Mesendoderm (in vitro differentiated cells): ENCODE results near the gene RASSF7.

Experiments used
- DNase-seq: peaks from one replicate; pipeline ENCODE4 v3.0.0; 2013
- H2AK5ac ChIP-seq: 2 replicates; pipeline ENCODE4 v1.6.1; 2013; ENCODE audit warnings: low read length, inconsistent platforms
- H2BK120ac ChIP-seq: 2 replicates; pipeline ENCODE4 v1.6.1; 2013; ENCODE audit warnings: low read depth, mild to moderate bottlenecking, low read length, moderate library complexity, mixed read lengths
- H2BK15ac ChIP-seq: replicated peaks from 2 replicates; pipeline ENCODE4 v1.6.1; 2013; ENCODE audit warnings: low read depth, mild to moderate bottlenecking, moderate library complexity
- H2BK5ac ChIP-seq: 2 replicates; pipeline ENCODE4 v1.6.1; 2013; ENCODE audit warnings: low read length, inconsistent platforms
- H3K18ac ChIP-seq: 2 replicates; pipeline ENCODE4 v1.6.1; 2013; ENCODE audit warnings: mild to moderate bottlenecking, low read length, mixed read lengths
- H3K23ac ChIP-seq: one replicate; pipeline ENCODE4 v1.6.1; 2013; ENCODE audit warnings: low read length
- H3K27ac ChIP-seq: 2 replicates; pipeline ENCODE4 v1.5.1; 2013; ENCODE audit warnings: low read depth, mild to moderate bottlenecking, inconsistent platforms, low read length, moderate library complexity
- H3K27me3 ChIP-seq: 2 replicates; pipeline ENCODE4 v1.6.1; 2013; ENCODE audit warnings: low read length, control low read depth, mild to moderate bottlenecking, inconsistent platforms; ENCODE audit not compliant: insufficient read depth, poor library complexity
- H3K36me3 ChIP-seq: 2 replicates; pipeline ENCODE4 v1.6.1; 2013; ENCODE audit warnings: low read length, inconsistent platforms; ENCODE audit not compliant: control insufficient read depth, insufficient read depth
- H3K4ac ChIP-seq: one replicate; pipeline ENCODE4 v1.6.1; 2013; ENCODE audit warnings: low read depth, mild to moderate bottlenecking, low read length, moderate library complexity
- H3K4me1 ChIP-seq: 2 replicates; pipeline ENCODE4 v1.6.1; 2013; ENCODE audit warnings: low read depth, low read length, inconsistent platforms; ENCODE audit not compliant: control insufficient read depth
- H3K4me2 ChIP-seq: 2 replicates; pipeline ENCODE4 v1.6.1; 2013; ENCODE audit warnings: low read length
- H3K4me3 ChIP-seq: 2 replicates; pipeline ENCODE4 v1.5.1; 2013; ENCODE audit warnings: mild to moderate bottlenecking, low read length
- H3K56ac ChIP-seq: one replicate; pipeline ENCODE4 v1.6.1; 2013; ENCODE audit warnings: low read length
- H3K79me1 ChIP-seq: 2 replicates; pipeline ENCODE4 v1.6.1; 2013; ENCODE audit warnings: low read length, inconsistent platforms
- H3K79me2 ChIP-seq: 2 replicates; pipeline ENCODE4 v1.6.1; 2013; ENCODE audit warnings: mild to moderate bottlenecking, low read length; ENCODE audit not compliant: control insufficient read depth, insufficient read depth
- H3K9ac ChIP-seq: 2 replicates; pipeline ENCODE4 v1.6.1; 2013; ENCODE audit warnings: low read length, inconsistent platforms
- H4K5ac ChIP-seq: one replicate; pipeline ENCODE4 v1.6.1; 2013; ENCODE audit warnings: low read length
- H4K8ac ChIP-seq: one replicate; pipeline ENCODE4 v1.6.1; 2013; ENCODE audit warnings: low read depth, mild to moderate bottlenecking, control low read depth, low read length, moderate library complexity
- WGBS: extraction: QIAGEN DNeasy Blood & Tissue Kit; methylation state at CpG from one replicate; pipeline ENCODE4 v1.1.7; 2013; ENCODE audit warnings: low lambda C conversion rate, missing lambda C conversion rate; ENCODE audit not compliant: insufficient coverage; ENCODE audit errors: extremely low coverage; 5-methylcytosine and 5-hydroxymethylcytosine counted together

Gene RASSF7

GRCh38 chr11:535519-536454 is 25.0 kb upstream of the RASSF7 start, which contains the start of gene HRAS:
TSS of gene HRAS (minus strand) at chr11:535576.
- H3K27me3 ChIP-seq = no peaks in the 10 kb centered on the region
- H2BK15ac ChIP-seq = no peak within 1 kb of the TSS
- no CpG with 5 or more reads among the region's 97 CpGs for WGBS
- H3K9ac ChIP-seq = peak within 1 kb of the TSS; percentile 93
- H3K79me1 ChIP-seq = peaks cover 12% of the 10 kb centered on the region
- H3K4me3 ChIP-seq = peak within 1 kb of the TSS; percentile 76
- H4K8ac ChIP-seq = peak within 1 kb of the TSS; percentile 28
- peak within 1 kb of the TSS; percentile 81 for H3K18ac ChIP-seq
- H3K4me1 ChIP-seq = peaks cover 4% of the 10 kb centered on the region
- peak within 1 kb of the TSS; percentile 71 for H3K4me2 ChIP-seq
- DNase-seq = peak; percentile 95
- no peak within 1 kb of the TSS for H4K5ac ChIP-seq
- H3K79me2 ChIP-seq = peaks cover 7% of the 10 kb centered on the region
- peak within 1 kb of the TSS; percentile 6 for H3K4ac ChIP-seq
- H2AK5ac ChIP-seq = peak within 1 kb of the TSS; percentile 69
- peak within 1 kb of the TSS; percentile 72 for H3K27ac ChIP-seq
- no peaks in the 10 kb centered on the region for H3K36me3 ChIP-seq
- H3K23ac ChIP-seq = peak within 1 kb of the TSS; percentile 97
- H2BK120ac ChIP-seq = no peak within 1 kb of the TSS
- peak within 1 kb of the TSS; percentile 91 for H3K56ac ChIP-seq
- no peak within 1 kb of the TSS for H2BK5ac ChIP-seq

GRCh38 chr11:536841-537621 is 23.7 kb upstream of the RASSF7 start, which contains the start of gene LRRC56:
TSS of gene LRRC56 (plus strand) at chr11:537527. CDS start at chr11:540685, 3,158 bp downstream.
- Histone ChIP-seq H3K56ac (peak within 1 kb of the TSS; percentile 88), H3K9ac (peak within 1 kb of the TSS; percentile 61), H3K4me2 (peak within 1 kb of the TSS; percentile 74), H3K4me1 (peaks cover 4% of the 10 kb centered on the region), H2BK120ac (no peak within 1 kb of the TSS), H4K8ac (no peak within 1 kb of the TSS), H3K18ac (peak within 1 kb of the TSS; percentile 11), H3K79me2 (peaks cover 7% of the 10 kb centered on the region), H2AK5ac (no peak within 1 kb of the TSS), H3K23ac (peak within 1 kb of the TSS; percentile 91), H3K27ac (no peak within 1 kb of the TSS), H3K4ac (no peak within 1 kb of the TSS), H4K5ac (no peak within 1 kb of the TSS), H2BK15ac (no peak within 1 kb of the TSS), H3K27me3 (no peaks in the 10 kb centered on the region), H2BK5ac (no peak within 1 kb of the TSS), H3K36me3 (no peaks in the 10 kb centered on the region), H3K4me3 (no peak within 1 kb of the TSS), H3K79me1 (peaks cover 12% of the 10 kb centered on the region)
- WGBS = no CpG with 5 or more reads among the region's 93 CpGs
- DNase-seq = peak; percentile 92

- Histone ChIP-seq H3K56ac (peak overlapping the region; percentile 81), H3K27ac (no peak overlapping the region), H2BK120ac (no peak overlapping the region), H3K79me1 (peaks cover 12% of the 10 kb centered on the region), H2AK5ac (no peak overlapping the region), H4K8ac (no peak overlapping the region), H3K79me2 (peaks cover 7% of the 10 kb centered on the region), H3K23ac (no peak overlapping the region), H2BK15ac (no peak overlapping the region), H3K4me3 (no peak overlapping the region), H4K5ac (no peak overlapping the region), H3K9ac (peak overlapping the region; percentile 51), H3K27me3 (no peaks in the 10 kb centered on the region), H3K36me3 (no peaks in the 10 kb centered on the region), H3K4me1 (peaks cover 4% of the 10 kb centered on the region), H3K4me2 (peak overlapping the region; percentile 61), H3K4ac (no peak overlapping the region), H3K18ac (no peak overlapping the region), H2BK5ac (no peak overlapping the region)
- WGBS = no CpG with 5 or more reads among the region's 19 CpGs
- no peak for DNase-seq
Measured at GRCh38 chr11:537622-538430, 22.9 kb upstream of the RASSF7 start.

GRCh38 chr11:538431-539051 is 22.2 kb upstream of the RASSF7 start:
- Histone ChIP-seq H3K4ac (no peak overlapping the region), H3K18ac (no peak overlapping the region), H3K9ac (no peak overlapping the region), H3K36me3 (no peaks in the 10 kb centered on the region), H3K79me1 (peaks cover 11% of the 10 kb centered on the region), H3K79me2 (peaks cover 7% of the 10 kb centered on the region), H2BK15ac (no peak overlapping the region), H3K4me2 (no peak overlapping the region), H4K8ac (no peak overlapping the region), H3K4me1 (peaks cover 4% of the 10 kb centered on the region), H3K27ac (no peak overlapping the region), H2AK5ac (no peak overlapping the region), H3K23ac (no peak overlapping the region), H2BK5ac (no peak overlapping the region), H3K27me3 (no peaks in the 10 kb centered on the region), H3K4me3 (no peak overlapping the region), H2BK120ac (no peak overlapping the region), H4K5ac (no peak overlapping the region), H3K56ac (no peak overlapping the region)
- WGBS = no CpG with 5 or more reads among the region's 20 CpGs
- DNase-seq = no peak

GRCh38 chr11:539971-540481 is 20.7 kb upstream of the RASSF7 start:
- DNase-seq = no peak
- Histone ChIP-seq H3K23ac (peak overlapping the region; percentile 45), H3K4me3 (no peak overlapping the region), H2BK15ac (no peak overlapping the region), H3K4me1 (peaks cover 4% of the 10 kb centered on the region), H4K5ac (no peak overlapping the region), H2AK5ac (no peak overlapping the region), H3K79me2 (no peaks in the 10 kb centered on the region), H2BK5ac (no peak overlapping the region), H3K4me2 (no peak overlapping the region), H3K27ac (no peak overlapping the region), H2BK120ac (no peak overlapping the region), H4K8ac (no peak overlapping the region), H3K79me1 (no peaks in the 10 kb centered on the region), H3K36me3 (no peaks in the 10 kb centered on the region), H3K4ac (no peak overlapping the region), H3K56ac (no peak overlapping the region), H3K9ac (no peak overlapping the region), H3K27me3 (no peaks in the 10 kb centered on the region), H3K18ac (no peak overlapping the region)
- WGBS = no CpG with 5 or more reads among the region's 8 CpGs
